ENCODE data around the gene TGFB1.

Gene TGFB1

DNA sequence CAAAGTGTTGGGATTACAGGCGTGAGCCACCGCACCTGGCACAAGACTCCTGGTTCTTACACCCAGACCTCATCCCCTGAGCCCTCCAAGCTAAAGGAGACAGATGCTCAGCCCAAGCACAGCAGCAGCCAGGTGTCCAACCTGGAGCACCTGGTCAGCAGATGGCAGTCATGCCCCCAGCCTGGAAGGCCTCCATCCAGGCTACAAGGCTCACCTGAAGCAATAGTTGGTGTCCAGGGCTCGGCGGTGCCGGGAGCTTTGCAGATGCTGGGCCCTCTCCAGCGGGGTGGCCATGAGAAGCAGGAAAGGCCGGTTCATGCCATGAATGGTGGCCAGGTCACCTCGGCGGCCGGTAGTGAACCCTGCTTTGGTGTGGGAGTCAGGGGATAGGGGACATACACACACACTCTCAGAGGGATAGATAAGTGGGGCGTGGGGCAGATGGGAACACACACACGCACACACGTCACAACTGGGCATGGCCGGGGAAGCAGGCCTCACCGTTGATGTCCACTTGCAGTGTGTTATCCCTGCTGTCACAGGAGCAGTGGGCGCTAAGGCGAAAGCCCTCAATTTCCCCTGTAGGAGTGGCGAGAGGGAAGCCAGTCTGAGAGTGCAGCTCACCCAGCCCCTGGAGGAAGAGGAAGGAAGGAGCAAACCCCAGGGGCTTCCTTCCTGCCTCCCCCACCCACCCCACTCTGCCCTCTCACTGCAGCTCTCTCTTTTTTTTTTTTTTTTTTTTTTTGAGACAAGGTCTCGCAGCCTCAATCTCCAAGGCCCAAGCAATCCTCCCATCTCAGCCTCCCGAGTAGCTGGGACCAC lies 11.8 kb downstream of the TGFB1 start:
- H3K9me3 ChIP-seq (ENCODE audit: control insufficient read depth, insufficient read depth, low read length), result no peaks in the 10 kb centered on the region
- no peaks in the 10 kb centered on the region; the same call in none of the 2 replicates for H3K36me3 ChIP-seq (ENCODE audit: insufficient read depth, low read length)
- H3K9ac ChIP-seq (ENCODE audit: low read depth, low read length), result no peak overlapping the region
- no peaks in the 10 kb centered on the region for H3K4me1 ChIP-seq (ENCODE audit: insufficient read depth, low read length)

DNA sequence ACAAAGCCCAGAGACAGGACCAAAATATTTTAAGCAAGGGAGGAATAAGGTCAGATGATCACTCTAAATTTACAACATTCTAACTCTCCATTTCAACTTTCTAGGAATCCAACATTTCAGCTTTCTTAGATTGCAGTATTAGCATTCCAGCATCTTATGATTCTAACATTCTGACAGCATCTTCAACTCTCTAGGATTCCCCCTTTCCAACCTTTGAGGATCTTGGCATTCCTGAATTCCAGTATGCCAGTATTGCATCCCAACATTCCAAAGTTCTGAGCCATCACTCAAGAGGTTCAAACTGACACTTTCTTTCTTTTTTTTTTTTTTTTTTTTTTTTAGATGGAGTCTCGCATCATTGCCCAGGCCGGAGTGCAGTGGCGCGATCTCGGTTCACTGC lies 13.8 kb downstream of the TGFB1 start:
- Histone ChIP-seq H3K9me3 (ENCODE audit: control insufficient read depth, insufficient read depth, low read length) (no peaks in the 10 kb centered on the region), H3K9ac (ENCODE audit: low read depth, low read length) (no peak overlapping the region), H3K4me1 (ENCODE audit: insufficient read depth, low read length) (no peaks in the 10 kb centered on the region), H3K36me3 (ENCODE audit: insufficient read depth, low read length) (no peaks in the 10 kb centered on the region; the same call in 1 of the 2 replicates)

DNA sequence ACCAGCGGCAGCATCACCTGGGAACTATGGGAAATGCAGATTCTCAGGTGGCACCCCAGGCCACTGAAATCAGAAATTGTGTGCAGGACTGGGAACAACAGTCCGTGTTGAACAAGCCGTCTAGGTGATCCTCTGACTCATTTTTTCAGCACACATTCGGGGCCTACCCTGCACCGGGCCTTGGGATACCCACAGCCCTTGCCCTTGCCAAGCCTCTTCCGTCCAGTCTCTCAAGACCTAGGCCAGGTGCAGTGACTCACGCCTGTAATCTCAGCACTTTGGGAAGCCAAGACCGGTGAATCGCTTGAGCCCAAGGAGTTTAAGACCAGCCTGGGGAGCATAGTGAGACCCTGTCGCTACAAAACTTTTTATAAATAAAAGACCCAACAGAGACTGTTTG lies 18.3 kb downstream of the TGFB1 start:
- Histone ChIP-seq H3K36me3 (ENCODE audit: insufficient read depth, low read length) (no peaks in the 10 kb centered on the region; the same call in 1 of the 2 replicates), H3K9me3 (ENCODE audit: control insufficient read depth, insufficient read depth, low read length) (no peaks in the 10 kb centered on the region), H3K9ac (ENCODE audit: low read depth, low read length) (no peak overlapping the region), H3K4me1 (ENCODE audit: insufficient read depth, low read length) (no peaks in the 10 kb centered on the region; the same call in 1 of the 2 replicates)

DNA sequence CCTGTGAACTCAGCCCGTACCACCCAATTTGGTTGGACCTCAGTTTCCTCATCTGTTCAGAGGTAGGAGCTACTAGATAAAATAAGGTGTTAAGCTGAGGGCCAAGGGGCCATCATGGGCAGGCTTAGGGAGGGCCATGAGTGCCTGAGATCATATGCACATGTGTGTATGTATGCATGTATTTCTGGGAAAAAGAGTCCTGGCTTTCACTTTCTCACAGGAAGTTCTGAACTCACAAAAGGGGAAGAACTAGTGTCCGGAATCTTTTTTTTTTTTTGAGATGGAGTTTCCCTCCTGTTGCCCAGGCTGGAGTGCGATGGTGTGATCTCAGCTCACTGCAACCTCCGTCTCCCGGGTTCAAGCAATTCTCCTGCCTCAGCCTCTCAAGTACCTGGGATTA lies 18.9 kb downstream of the TGFB1 start:
- H3K4me1 ChIP-seq (ENCODE audit: insufficient read depth, low read length), result no peaks in the 10 kb centered on the region; the same call in 1 of the 2 replicates
- no peaks in the 10 kb centered on the region; the same call in 1 of the 2 replicates for H3K36me3 ChIP-seq (ENCODE audit: insufficient read depth, low read length)
- H3K9me3 ChIP-seq (ENCODE audit: control insufficient read depth, insufficient read depth, low read length), result no peaks in the 10 kb centered on the region
- no peak overlapping the region for H3K9ac ChIP-seq (ENCODE audit: low read depth, low read length)

DNA sequence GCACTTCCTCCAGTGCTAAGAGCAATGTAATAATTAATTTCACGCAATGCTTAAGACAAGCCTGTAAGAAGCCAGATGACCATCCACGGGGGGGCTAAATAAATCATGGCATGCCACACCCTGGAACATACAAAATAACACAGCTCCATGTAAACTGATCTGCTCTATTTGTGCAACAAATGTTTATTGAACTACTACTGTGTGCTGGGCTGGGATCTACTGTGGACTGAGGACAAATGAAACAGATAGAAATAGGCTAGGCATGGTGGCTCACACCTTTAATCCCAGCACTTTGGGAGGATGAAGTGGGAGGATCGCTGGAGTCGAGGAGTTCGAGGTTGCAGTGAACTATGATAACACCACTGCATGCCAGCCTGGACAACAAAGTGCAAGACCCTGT lies 21.3 kb downstream of the TGFB1 start:
- Histone ChIP-seq H3K36me3 (ENCODE audit: insufficient read depth, low read length) (no peaks in the 10 kb centered on the region), H3K9ac (ENCODE audit: low read depth, low read length) (no peak overlapping the region), H3K9me3 (ENCODE audit: control insufficient read depth, insufficient read depth, low read length) (no peaks in the 10 kb centered on the region), H3K4me1 (ENCODE audit: insufficient read depth, low read length) (peaks cover 11% of the 10 kb centered on the region; the same call in 1 of the 2 replicates)

DNA sequence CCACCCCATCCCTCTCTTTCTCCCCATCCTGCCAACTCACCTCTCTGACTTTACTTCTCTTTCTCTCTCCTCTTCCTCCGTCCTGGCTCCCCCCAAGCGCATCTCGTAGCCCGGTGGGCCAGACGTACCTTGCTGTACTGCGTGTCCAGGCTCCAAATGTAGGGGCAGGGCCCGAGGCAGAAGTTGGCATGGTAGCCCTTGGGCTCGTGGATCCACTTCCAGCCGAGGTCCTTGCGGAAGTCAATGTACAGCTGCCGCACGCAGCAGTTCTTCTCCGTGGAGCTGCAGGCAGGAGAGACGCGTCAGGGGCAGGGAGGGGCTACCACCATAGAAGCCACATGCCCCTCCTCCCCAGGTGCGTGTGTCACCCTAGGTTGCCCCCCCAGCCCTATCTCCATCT lies 21.7 kb downstream of the TGFB1 start:
- Histone ChIP-seq H3K4me1 (ENCODE audit: insufficient read depth, low read length) (peaks cover 15% of the 10 kb centered on the region; the same call in 1 of the 2 replicates), H3K9me3 (ENCODE audit: control insufficient read depth, insufficient read depth, low read length) (no peaks in the 10 kb centered on the region), H3K9ac (ENCODE audit: low read depth, low read length) (no peak overlapping the region), H3K36me3 (ENCODE audit: insufficient read depth, low read length) (no peaks in the 10 kb centered on the region)

DNA sequence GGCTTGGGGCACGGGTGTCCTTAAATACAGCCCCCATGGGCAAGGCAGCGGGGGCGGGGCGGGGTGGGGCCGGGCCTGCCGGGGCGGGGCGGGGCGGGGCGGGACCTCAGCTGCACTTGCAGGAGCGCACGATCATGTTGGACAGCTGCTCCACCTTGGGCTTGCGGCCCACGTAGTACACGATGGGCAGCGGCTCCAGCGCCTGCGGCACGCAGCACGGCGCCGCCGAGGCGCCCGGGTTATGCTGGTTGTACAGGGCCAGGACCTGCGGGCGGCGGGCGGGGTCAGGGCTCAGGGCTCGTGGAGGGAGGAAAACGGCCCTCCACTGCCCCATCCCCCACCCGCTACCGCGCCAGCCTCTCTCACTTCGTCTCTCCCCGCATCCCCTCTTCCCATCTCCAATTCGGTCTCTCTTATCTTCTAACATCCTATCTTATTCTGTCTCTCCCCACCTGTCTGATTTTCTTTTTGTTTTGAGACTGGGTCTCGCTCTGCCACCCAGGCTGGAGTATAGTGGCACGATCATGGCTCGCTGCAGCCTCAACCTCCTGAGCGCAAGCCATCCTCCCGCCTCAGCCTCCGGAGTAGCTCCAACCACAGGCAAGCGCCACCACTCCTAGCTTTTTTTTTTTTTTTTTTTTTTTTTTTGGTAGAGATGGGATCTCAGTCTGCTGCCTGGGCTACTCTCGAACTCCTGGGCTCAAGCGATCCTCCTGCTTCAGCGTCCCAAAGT lies 22.6 kb downstream of the TGFB1 start:
- Histone ChIP-seq H3K9me3 (ENCODE audit: control insufficient read depth, insufficient read depth, low read length) (no peaks in the 10 kb centered on the region), H3K4me1 (ENCODE audit: insufficient read depth, low read length) (peaks cover 20% of the 10 kb centered on the region), H3K36me3 (ENCODE audit: insufficient read depth, low read length) (no peaks in the 10 kb centered on the region), H3K9ac (ENCODE audit: low read depth, low read length) (peak overlapping the region; percentile 23)

DNA sequence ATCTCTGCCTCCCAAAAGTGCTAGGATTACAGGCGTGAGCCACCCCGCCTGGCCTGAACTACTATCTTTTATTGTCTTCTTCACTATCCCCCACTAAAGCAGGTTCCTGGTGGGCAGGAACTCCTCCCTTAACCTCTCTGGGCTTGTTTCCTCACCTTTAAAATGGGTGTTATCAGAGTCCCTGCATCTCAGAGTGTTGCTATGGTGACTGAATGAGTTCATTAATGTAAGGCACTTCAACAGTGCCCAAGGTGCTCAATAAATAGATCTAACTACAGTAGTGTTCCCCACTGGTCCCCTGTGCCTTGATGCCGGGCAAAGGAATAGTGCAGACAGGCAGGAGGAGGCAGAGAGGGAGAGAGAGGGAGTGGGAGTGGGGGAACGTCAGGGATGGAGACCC lies 23.2 kb downstream of the TGFB1 start:
- Histone ChIP-seq H3K9ac (ENCODE audit: low read depth, low read length) (no peak overlapping the region), H3K36me3 (ENCODE audit: insufficient read depth, low read length) (no peaks in the 10 kb centered on the region)

DNA sequence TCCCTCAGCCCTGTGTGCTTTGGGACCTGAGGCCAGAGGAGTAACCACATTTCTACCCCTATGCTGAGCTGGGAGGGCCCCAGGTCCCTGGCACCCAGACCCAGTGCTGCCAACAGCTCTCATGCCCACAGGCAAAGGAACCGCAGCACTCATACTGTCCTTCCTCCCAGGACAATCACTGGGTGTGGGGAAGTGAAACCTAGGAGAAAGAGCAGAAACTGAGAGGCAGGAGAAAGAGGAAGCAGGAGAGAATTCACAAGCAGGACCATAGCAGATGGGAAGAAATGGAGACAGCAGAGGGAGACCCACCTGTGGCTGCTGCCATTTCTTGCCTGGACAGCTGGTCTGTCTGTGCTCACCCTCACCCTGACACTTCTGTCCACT lies 24.9 kb downstream of the TGFB1 start:
- Histone ChIP-seq H3K9ac (ENCODE audit: low read depth, low read length) (no peak overlapping the region), H3K9me3 (ENCODE audit: control insufficient read depth, insufficient read depth, low read length) (no peaks in the 10 kb centered on the region), H3K4me1 (ENCODE audit: insufficient read depth, low read length) (peaks cover 33% of the 10 kb centered on the region), H3K36me3 (ENCODE audit: insufficient read depth, low read length) (no peaks in the 10 kb centered on the region)

More for the DNA sequence above, 23.2 kb downstream of the TGFB1 start:
- H3K9me3 ChIP-seq (ENCODE audit: control insufficient read depth, insufficient read depth, low read length), result no peaks in the 10 kb centered on the region
- peaks cover 23% of the 10 kb centered on the region for H3K4me1 ChIP-seq (ENCODE audit: insufficient read depth, low read length)

DNA sequence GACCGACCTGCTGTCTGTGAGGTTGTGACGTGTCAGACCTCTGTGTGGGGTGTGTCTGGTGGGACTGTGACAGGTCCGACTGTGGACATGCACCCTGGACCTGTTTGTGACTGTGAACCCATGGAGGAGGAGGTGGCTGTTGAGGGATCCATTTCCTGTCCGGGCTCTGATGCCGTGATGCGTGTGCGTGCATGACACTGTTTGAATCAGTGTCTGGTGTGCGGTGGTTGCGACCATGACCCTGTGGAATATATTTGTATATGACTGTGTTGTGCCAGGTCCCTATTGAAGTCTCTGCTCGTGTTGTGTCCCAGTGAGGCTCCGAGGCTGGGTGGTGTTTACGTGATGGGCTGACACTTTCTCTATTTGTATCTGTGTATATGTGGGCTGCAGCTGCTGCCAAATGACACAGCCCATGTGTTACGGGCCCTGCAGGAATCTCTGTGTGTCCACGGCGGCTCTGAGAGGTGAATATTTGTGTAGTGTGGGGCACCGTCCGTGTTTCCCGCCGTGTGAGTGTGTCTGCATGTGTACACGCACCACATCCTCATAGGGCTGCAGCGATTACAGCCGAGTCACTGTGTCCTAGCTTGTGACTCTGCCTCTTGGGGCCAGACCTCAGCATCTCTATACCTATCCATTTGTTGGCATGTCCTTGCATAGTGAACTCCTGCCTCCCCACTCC lies 25.4 kb downstream of the TGFB1 start:
- Histone ChIP-seq H3K9me3 (ENCODE audit: control insufficient read depth, insufficient read depth, low read length) (no peaks in the 10 kb centered on the region), H3K4me1 (ENCODE audit: insufficient read depth, low read length) (peaks cover 36% of the 10 kb centered on the region), H3K9ac (ENCODE audit: low read depth, low read length) (0 out of 2 replicates have a peak overlapping the region, but pooled peaks have one; percentile 18), H3K36me3 (ENCODE audit: insufficient read depth, low read length) (no peaks in the 10 kb centered on the region)

DNA sequence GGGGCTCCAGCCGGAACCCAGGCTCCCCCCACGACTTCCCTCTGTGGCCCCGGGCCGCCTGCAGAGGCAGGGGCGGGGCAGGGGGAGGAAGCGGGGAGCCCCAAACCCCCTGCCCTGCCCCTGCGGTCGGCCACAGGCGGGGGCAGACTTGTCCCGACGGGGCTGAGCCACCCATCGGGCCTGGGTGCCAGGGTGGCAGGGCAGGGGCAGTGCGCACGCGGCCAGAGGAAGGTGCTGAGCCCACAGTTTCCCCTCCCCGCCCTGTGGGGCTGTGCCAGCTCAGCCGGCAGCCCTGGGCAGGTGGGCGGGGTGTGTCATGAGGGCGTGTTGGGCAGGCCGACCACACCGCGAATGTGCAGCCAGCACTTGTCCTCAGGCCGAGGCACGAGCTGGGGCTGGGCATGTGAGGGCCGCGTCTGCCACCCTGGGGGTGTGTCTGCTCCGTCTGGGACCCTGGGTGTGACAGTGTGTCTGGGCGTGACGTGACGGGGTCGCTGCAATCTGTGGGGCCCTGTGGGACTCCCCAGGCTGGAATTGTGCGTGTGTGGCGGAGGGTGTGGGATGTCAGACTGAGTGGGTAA lies 26.1 kb downstream of the TGFB1 start:
- peak overlapping the region; percentile 18; the same call in 1 of the 2 replicates for H3K9ac ChIP-seq (ENCODE audit: low read depth, low read length)
- H3K36me3 ChIP-seq (ENCODE audit: insufficient read depth, low read length), result no peaks in the 10 kb centered on the region
- H3K4me1 ChIP-seq (ENCODE audit: insufficient read depth, low read length), result peaks cover 42% of the 10 kb centered on the region
- no peaks in the 10 kb centered on the region for H3K9me3 ChIP-seq (ENCODE audit: control insufficient read depth, insufficient read depth, low read length)

DNA sequence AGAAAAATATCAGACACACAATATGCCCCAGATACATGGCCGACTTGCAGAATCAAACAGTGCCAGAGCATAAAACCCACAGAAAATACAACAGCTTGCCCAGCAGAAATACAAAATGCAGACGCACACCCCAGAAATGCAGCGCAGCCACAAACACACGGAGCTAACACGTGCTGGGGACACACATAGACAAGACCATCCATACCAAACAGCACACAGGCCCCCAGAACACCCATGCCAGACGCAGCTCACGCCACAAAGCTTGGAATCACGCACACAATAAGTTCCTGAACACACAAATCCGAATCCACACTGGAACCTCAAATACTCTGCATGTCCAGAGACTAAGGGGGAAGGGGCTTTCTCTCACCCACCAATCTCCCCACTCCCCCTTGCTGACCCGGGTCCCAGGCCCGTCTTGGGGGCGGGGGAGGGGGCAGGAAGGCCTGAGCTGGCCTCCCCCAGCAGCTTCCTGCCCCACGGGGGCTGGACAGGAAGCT lies 26.6 kb downstream of the TGFB1 start:
- peaks cover 47% of the 10 kb centered on the region for H3K4me1 ChIP-seq (ENCODE audit: insufficient read depth, low read length)
- H3K9ac ChIP-seq (ENCODE audit: low read depth, low read length), result peak overlapping the region; percentile 34
- H3K36me3 ChIP-seq (ENCODE audit: insufficient read depth, low read length), result no peaks in the 10 kb centered on the region

DNA sequence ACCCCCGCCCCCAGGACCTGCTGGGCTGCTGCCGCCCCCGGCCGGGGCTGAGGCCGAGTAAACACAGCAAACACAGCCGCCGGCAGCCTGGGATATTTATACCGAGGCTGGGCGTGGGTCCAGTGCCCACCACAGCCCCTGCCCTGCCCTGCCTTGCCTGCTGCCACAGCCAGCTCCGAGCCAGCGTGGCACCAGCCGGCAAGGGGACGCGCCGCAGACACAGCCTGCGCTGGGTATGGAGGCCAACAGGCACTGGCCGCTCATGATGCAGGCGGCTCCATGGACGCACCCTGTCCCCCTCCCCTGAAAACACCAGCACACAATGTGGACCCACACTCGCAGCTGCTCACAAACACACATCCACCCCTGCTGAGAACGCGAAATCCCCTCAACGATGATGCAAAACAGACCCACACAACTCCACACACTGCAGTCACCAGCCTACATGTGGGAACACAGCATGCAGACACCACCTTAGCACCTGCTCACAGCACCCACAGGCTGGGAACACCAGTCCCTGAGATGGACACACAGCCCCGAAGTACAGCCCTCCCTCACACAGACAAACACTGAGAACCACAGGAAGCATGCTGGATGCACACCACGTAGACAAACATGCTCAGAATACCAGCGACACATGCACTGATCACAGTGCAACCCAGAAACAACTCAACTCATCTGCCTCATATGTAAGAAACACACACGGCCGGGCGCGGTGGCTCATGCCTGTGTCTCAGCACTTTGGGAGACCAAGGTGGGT lies 27.6 kb downstream of the TGFB1 start:
- Histone ChIP-seq H3K9ac (ENCODE audit: low read depth, low read length) (peak overlapping the region; percentile 44; the same call in 1 of the 2 replicates), H3K9me3 (ENCODE audit: control insufficient read depth, insufficient read depth, low read length) (no peaks in the 10 kb centered on the region), H3K36me3 (ENCODE audit: insufficient read depth, low read length) (no peaks in the 10 kb centered on the region), H3K4me1 (ENCODE audit: insufficient read depth, low read length) (peaks cover 57% of the 10 kb centered on the region)

More for the DNA sequence above, 26.6 kb downstream of the TGFB1 start:
- no peaks in the 10 kb centered on the region for H3K9me3 ChIP-seq (ENCODE audit: control insufficient read depth, insufficient read depth, low read length)
